ENCODE measurements around the gene EPM2A.

DNA sequence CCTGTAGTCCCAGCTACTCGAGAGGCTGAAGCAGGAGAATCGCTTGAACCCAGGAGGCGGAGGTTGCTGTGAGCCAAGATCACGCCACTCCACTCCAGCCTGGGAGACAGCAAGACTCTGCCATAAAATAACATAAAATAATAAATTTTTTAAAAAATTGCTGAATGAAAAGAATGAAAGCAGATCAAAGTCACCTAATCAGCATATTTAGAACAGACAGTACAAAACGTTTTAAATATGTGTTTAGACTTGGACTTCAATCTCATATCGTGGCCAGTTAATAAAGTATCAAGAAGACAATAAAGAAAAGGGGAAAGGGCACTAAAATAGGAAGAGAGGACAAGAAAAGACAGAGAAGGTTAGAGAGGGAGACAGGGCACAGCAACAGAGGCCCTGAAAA is 74.6 kb downstream of the EPM2A start:
- TF ChIP-seq, protein P1, sequence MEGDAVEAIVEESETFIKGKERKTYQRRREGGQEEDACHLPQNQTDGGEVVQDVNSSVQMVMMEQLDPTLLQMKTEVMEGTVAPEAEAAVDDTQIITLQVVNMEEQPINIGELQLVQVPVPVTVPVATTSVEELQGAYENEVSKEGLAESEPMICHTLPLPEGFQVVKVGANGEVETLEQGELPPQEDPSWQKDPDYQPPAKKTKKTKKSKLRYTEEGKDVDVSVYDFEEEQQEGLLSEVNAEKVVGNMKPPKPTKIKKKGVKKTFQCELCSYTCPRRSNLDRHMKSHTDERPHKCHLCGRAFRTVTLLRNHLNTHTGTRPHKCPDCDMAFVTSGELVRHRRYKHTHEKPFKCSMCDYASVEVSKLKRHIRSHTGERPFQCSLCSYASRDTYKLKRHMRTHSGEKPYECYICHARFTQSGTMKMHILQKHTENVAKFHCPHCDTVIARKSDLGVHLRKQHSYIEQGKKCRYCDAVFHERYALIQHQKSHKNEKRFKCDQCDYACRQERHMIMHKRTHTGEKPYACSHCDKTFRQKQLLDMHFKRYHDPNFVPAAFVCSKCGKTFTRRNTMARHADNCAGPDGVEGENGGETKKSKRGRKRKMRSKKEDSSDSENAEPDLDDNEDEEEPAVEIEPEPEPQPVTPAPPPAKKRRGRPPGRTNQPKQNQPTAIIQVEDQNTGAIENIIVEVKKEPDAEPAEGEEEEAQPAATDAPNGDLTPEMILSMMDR (IDR thresholded peaks at IDR 0.05 in 2 of 3, conservative IDR thresholded peaks at IDR 0.05 in 1 of 3; ENCODE audit: control insufficient read depth in 2 of 3, extremely low read depth in 1 of 3, insufficient read depth in 1 of 3, low read depth in 3 of 3, low read length in 3 of 3) = no peak
- TF ChIP-seq POLR2AphosphoS5 (IDR thresholded peaks at IDR 0.05; ENCODE audit: low read length) (no peak), NFXL1 (IDR thresholded peaks at IDR 0.05; ENCODE audit: borderline replicate concordance) (no peak), EED (IDR thresholded peaks at IDR 0.05; ENCODE audit: low read depth) (no peak), POLR2A (IDR thresholded peaks at IDR 0.05; ENCODE audit: low read depth, low read length) (no peak), SUPT20H (IDR thresholded peaks at IDR 0.05; ENCODE audit: borderline replicate concordance, control insufficient read depth, low read depth, low read length) (no peak)
- TF ChIP-seq, protein P2, sequence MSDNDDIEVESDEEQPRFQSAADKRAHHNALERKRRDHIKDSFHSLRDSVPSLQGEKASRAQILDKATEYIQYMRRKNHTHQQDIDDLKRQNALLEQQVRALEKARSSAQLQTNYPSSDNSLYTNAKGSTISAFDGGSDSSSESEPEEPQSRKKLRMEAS (IDR thresholded peaks at IDR 0.05; ENCODE audit: low read depth, low read length) = no peak
